ENCODE data around the gene NPC1L1.

DNA sequence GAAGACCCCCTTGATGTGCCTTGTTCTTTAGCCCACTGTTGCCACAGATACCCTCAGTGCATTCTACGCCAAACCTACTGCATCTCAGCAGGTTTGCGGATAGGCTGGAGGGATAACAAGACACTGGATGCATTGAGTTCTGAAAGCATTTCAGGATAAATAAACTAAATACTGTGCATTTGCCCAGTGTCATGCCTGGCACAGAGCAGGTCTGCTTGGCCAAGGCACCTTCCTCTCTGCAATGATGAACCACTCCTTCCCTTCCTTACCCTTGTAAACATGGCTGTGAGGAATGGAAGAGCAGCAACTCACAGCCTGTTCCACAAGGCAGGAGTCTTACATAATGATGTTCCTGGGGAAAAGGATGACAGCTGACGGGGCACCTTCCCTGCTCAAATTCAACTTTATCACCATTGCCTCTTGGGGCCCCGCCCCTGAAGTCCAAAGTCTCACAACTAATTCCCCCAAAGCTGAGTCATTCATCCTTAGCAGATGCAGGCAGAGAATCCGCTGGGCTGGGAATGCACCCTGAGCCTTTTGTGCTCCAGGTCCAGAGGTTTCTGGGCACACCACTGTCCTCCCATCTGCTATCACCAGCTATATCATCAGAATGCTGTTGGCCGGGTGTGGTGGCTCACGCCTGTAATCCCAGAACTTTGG, 21.0 kb upstream of the NPC1L1 start:
- no peak for TF ChIP-seq POLR2A (IDR thresholded peaks at IDR 0.05)
- TF ChIP-seq, protein P1, sequence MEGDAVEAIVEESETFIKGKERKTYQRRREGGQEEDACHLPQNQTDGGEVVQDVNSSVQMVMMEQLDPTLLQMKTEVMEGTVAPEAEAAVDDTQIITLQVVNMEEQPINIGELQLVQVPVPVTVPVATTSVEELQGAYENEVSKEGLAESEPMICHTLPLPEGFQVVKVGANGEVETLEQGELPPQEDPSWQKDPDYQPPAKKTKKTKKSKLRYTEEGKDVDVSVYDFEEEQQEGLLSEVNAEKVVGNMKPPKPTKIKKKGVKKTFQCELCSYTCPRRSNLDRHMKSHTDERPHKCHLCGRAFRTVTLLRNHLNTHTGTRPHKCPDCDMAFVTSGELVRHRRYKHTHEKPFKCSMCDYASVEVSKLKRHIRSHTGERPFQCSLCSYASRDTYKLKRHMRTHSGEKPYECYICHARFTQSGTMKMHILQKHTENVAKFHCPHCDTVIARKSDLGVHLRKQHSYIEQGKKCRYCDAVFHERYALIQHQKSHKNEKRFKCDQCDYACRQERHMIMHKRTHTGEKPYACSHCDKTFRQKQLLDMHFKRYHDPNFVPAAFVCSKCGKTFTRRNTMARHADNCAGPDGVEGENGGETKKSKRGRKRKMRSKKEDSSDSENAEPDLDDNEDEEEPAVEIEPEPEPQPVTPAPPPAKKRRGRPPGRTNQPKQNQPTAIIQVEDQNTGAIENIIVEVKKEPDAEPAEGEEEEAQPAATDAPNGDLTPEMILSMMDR (IDR thresholded peaks at IDR 0.05), result no peak
- no peak for TF ChIP-seq EP300 (IDR thresholded peaks at IDR 0.05)

All from ovary (tissue), 3 donors.